H1 (cell line): Measurements from ENCODE around the gene AGAP1.

Source experiments
- CHD2 ChIP-seq: IDR thresholded peaks from 2 replicates; pipeline ENCODE4 v1.6.1; 2012; ENCODE audit warnings: low read length, improper control_type of control experiment
- EP300 ChIP-seq, 2 experiments: IDR thresholded peaks; 1 replicate in 1 of 2; 2 replicates in 1 of 2; pipeline ENCODE4 v1.6.1; 2011 to 2012; ENCODE audit warnings: low read depth in 2 of 2, low read length in 2 of 2, mild to moderate bottlenecking in 2 of 2, borderline replicate concordance in 1 of 2, inconsistent platforms in 1 of 2, moderate library complexity in 1 of 2
- GTF2F1 ChIP-seq: IDR thresholded peaks from 2 replicates; pipeline ENCODE4 v1.6.1; 2012; ENCODE audit warnings: low read depth, low read length, improper control_type of control experiment, borderline replicate concordance
- HDAC2 ChIP-seq, 2 experiments: fragments of 300-600 bp in 1 of 2; sonication (generic) in 1 of 2; IDR thresholded peaks; 2 replicates each; pipeline ENCODE4 v1.6.1; 2011 to 2012; ENCODE audit warnings: low read depth in 2 of 2, low read length in 2 of 2, mild to moderate bottlenecking in 2 of 2, moderate library complexity in 2 of 2, borderline replicate concordance in 1 of 2, inconsistent platforms in 1 of 2
- POLR2AphosphoS5 ChIP-seq: IDR thresholded peaks from 2 replicates; pipeline ENCODE4 v1.6.1; 2011; ENCODE audit warnings: low read depth, low read length
- SIN3A ChIP-seq, 2 experiments: IDR thresholded peaks in 1 of 2; conservative IDR thresholded peaks in 1 of 2; 2 replicates each; pipeline ENCODE4 v1.6.1; 2011 to 2012; ENCODE audit warnings: low read length in 2 of 2, improper control_type of control experiment in 1 of 2, low read depth in 1 of 2, mild to moderate bottlenecking in 1 of 2
- SRF ChIP-seq: IDR thresholded peaks from 2 replicates; pipeline ENCODE4 v1.6.1; 2011; ENCODE audit warnings: mild to moderate bottlenecking, low read depth, low read length, moderate library complexity
- TAF1 ChIP-seq: IDR thresholded peaks from 2 replicates; pipeline ENCODE4 v1.6.1; 2011; ENCODE audit warnings: mild to moderate bottlenecking, low read depth, low read length
- TEAD4 ChIP-seq: IDR thresholded peaks from 2 replicates; pipeline ENCODE4 v1.6.1; 2012; ENCODE audit warnings: low read depth, low read length, inconsistent platforms, mixed read lengths
- YY1 ChIP-seq: IDR thresholded peaks from 2 replicates; pipeline ENCODE4 v1.6.1; 2011; ENCODE audit warnings: low read depth, mild to moderate bottlenecking, low read length
- TF ChIP-seq, protein P1 (sequence below), 3 experiments: IDR thresholded peaks; 1 replicate in 2 of 3; 2 replicates in 1 of 3; pipeline versions ENCODE4 v1.5.1 to v1.6.1; 2011; ENCODE audit warnings: low read length in 3 of 3, mild to moderate bottlenecking in 3 of 3, inconsistent platforms in 2 of 3, low read depth in 1 of 3, moderate library complexity in 1 of 3; ENCODE audit not compliant: insufficient read depth in 1 of 3; ENCODE audit errors: control extremely low read depth in 1 of 3

DNA sequence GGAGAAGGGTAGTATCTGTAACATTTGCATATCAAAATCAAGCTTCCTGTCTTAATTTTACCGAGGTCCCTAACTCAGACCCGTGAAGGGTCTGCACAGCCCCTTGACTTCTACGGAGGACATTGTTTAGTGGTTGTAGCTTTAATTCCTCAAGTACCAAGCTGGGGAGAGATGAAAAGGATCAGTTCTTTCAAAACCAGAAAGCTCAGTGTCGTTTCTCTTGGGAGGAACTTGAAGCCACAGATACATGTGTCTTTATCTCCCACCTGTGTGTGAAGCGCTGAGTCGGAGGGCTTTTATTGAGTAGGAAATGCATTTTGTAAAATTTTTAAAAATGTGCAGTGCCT is 410.7 kb downstream of the AGAP1 start:
- TF ChIP-seq TEAD4 (no peak), SRF (no peak), POLR2AphosphoS5 (no peak), GTF2F1 (no peak), HDAC2 (IDR thresholded peaks at IDR 0.05; ENCODE audit: borderline replicate concordance in 1 of 2, low read depth in 2 of 2, low read length in 2 of 2) (no peak), SIN3A (conservative IDR thresholded peaks at IDR 0.05 in 1 of 2, IDR thresholded peaks at IDR 0.05 in 1 of 2; ENCODE audit: low read depth in 1 of 2, low read length in 2 of 2) (no peak), EP300 (IDR thresholded peaks at IDR 0.05; ENCODE audit: borderline replicate concordance in 1 of 2, low read depth in 2 of 2, low read length in 2 of 2) (no peak), YY1 (no peak), CHD2 (no peak), TAF1 (no peak)
- TF ChIP-seq, protein P1, sequence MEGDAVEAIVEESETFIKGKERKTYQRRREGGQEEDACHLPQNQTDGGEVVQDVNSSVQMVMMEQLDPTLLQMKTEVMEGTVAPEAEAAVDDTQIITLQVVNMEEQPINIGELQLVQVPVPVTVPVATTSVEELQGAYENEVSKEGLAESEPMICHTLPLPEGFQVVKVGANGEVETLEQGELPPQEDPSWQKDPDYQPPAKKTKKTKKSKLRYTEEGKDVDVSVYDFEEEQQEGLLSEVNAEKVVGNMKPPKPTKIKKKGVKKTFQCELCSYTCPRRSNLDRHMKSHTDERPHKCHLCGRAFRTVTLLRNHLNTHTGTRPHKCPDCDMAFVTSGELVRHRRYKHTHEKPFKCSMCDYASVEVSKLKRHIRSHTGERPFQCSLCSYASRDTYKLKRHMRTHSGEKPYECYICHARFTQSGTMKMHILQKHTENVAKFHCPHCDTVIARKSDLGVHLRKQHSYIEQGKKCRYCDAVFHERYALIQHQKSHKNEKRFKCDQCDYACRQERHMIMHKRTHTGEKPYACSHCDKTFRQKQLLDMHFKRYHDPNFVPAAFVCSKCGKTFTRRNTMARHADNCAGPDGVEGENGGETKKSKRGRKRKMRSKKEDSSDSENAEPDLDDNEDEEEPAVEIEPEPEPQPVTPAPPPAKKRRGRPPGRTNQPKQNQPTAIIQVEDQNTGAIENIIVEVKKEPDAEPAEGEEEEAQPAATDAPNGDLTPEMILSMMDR (IDR thresholded peaks at IDR 0.05; ENCODE audit: control extremely low read depth in 1 of 3, insufficient read depth in 1 of 3, low read depth in 1 of 3, low read length in 3 of 3) = no peak
